Epithelial cell of proximal tubule (primary cell): Measurements from ENCODE around the gene MICU1. TPM values are rescaled to one million over a fixed set of nuclear protein-coding genes. Genes with fewer than 3 reads are reported as not detected.
"Not testable (repeated sequence)": the region's sequence is repeated elsewhere in the genome, so short reads cannot be mapped to it uniquely, and the experiment has no call there.

Source experiments
- DNase-seq: peaks from one replicate; pipeline ENCODE4 v3.0.0-alpha.2; 2011; ENCODE audit warnings: low read depth
- H3K4me3 ChIP-seq: 2 replicates; pipeline ENCODE4 v1.5.1; 2011; ENCODE audit warnings: low read depth, mild to moderate bottlenecking, low read length
- CTCF ChIP-seq: conservative IDR thresholded peaks from 2 replicates; pipeline ENCODE4 v1.5.1; 2012; ENCODE audit warnings: low read depth, mild to moderate bottlenecking, low read length
- total RNA-seq: library from RNA; depleted of rRNA; stranded (reverse); fragments of >200 nt; gene quantifications from 2 replicates; pipeline ENCODE4 v1.2.3, GENCODE V29; 2015

The MICU1 gene
- total RNA-seq, 1 donor from 2014 or later, result 31.3 TPM

- no peak for DNase-seq
- no peak overlapping the region for H3K4me3 ChIP-seq
- no peak for TF ChIP-seq CTCF
These were observed 236.9 kb downstream of the MICU1 start for GRCh38 chr10:72389014-72389413.

- no peak for DNase-seq
These were observed 237.8 kb downstream of the MICU1 start for GRCh38 chr10:72388062-72388461.

GRCh38 chr10:72386916-72387586 is 238.8 kb downstream of the MICU1 start:
- H3K4me3 ChIP-seq, result no peak overlapping the region
- no peak for TF ChIP-seq CTCF
- no peak for DNase-seq

More at GRCh38 chr10:72388062-72388461, 237.8 kb downstream of the MICU1 start:
- H3K4me3 ChIP-seq, result no peak overlapping the region
- no peak for TF ChIP-seq CTCF

GRCh38 chr10:72385724-72386123 is 240.2 kb downstream of the MICU1 start:
- DNase-seq, result no peak
- no peak overlapping the region for H3K4me3 ChIP-seq
- TF ChIP-seq CTCF, result no peak

GRCh38 chr10:72384982-72385381 is 240.9 kb downstream of the MICU1 start:
- DNase-seq, result not testable (repeated sequence)

GRCh38 chr10:72379776-72380175 is 246.1 kb downstream of the MICU1 start:
- H3K4me3 ChIP-seq, result no peak overlapping the region
- no peak for TF ChIP-seq CTCF
- DNase-seq, result no peak

More at GRCh38 chr10:72384982-72385381, 240.9 kb downstream of the MICU1 start:
- not testable (repeated sequence) for H3K4me3 ChIP-seq

- no peak for TF ChIP-seq CTCF
- no peak overlapping the region for H3K4me3 ChIP-seq
- DNase-seq, result no peak
These were observed 246.8 kb downstream of the MICU1 start for GRCh38 chr10:72379062-72379461.
